NCI-H524 (cell line): ENCODE data around the gene GMCL2.
"Not testable (repeated sequence)": the region's sequence is repeated elsewhere in the genome, so short reads cannot be mapped to it uniquely, and the experiment has no call there.

ENCODE experiments used
- DNase-seq, 2 experiments: peaks; one replicate each; lab custom pipeline; 2025; lab: John Stamatoyannopoulos, UW

The GMCL2 gene

GRCh38 chr5:178187014-178187413 is at the start of gene GMCL2:
GMCL2 (minus strand) TSS chr5:178187371; CDS start chr5:178187299, 72 bp downstream.
- DNase-seq: no peak

GRCh38 chr5:178236679-178237078 is 49.5 kb upstream of the GMCL2 start:
- DNase-seq: no peak

- no peak for DNase-seq
These were observed 49.0 kb upstream of the GMCL2 start for GRCh38 chr5:178236126-178236525.

- no peak for DNase-seq
These were observed 48.4 kb upstream of the GMCL2 start for GRCh38 chr5:178235588-178235974.

GRCh38 chr5:178234750-178235587 is 47.8 kb upstream of the GMCL2 start:
- DNase-seq: peak; percentile 41 to 66

- DNase-seq: no peak
These were observed 47.1 kb upstream of the GMCL2 start for GRCh38 chr5:178234121-178234749.

GRCh38 chr5:178232920-178233429 is 45.8 kb upstream of the GMCL2 start:
- DNase-seq: no peak

GRCh38 chr5:178232124-178232919 is 45.2 kb upstream of the GMCL2 start, which contains the start of gene PHYKPL:
PHYKPL (minus strand) TSS chr5:178232802; CDS start chr5:178232550, 252 bp downstream.
- peak; percentile 14 to 63 for DNase-seq

- no peak for DNase-seq
These were observed 44.5 kb upstream of the GMCL2 start for GRCh38 chr5:178231539-178232123.

- no peak for DNase-seq
These were observed 43.8 kb upstream of the GMCL2 start for GRCh38 chr5:178230879-178231538.

- DNase-seq: no peak
These were observed 42.7 kb upstream of the GMCL2 start for GRCh38 chr5:178229861-178230260.

- DNase-seq: not testable (repeated sequence)
These were observed 41.9 kb upstream of the GMCL2 start for GRCh38 chr5:178229111-178229510.

- no peak for DNase-seq
These were observed 41.4 kb upstream of the GMCL2 start for GRCh38 chr5:178228609-178229008.

GRCh38 chr5:178227929-178228328 is 40.8 kb upstream of the GMCL2 start:
- no peak for DNase-seq

- DNase-seq: no peak
These were observed 40.0 kb upstream of the GMCL2 start for GRCh38 chr5:178227138-178227659.

GRCh38 chr5:178225174-178225573 is 38.0 kb upstream of the GMCL2 start:
- no peak for DNase-seq

- no peak for DNase-seq
These were observed 37.2 kb upstream of the GMCL2 start for GRCh38 chr5:178224403-178224802.

GRCh38 chr5:178223828-178224335 is 36.7 kb upstream of the GMCL2 start:
- DNase-seq: no peak

- DNase-seq: no peak
These were observed 36.1 kb upstream of the GMCL2 start for GRCh38 chr5:178223196-178223773.

- DNase-seq: no peak
These were observed 35.1 kb upstream of the GMCL2 start for GRCh38 chr5:178222292-178222691.
